Prostate gland (tissue), 2 donors: ENCODE data around the gene VAPB. TPM values are rescaled to one million over a fixed set of nuclear protein-coding genes. Genes with fewer than 3 reads are reported as not detected.

Source experiments
- DNase-seq: peaks from one replicate; pipeline ENCODE4 v3.0.0-alpha.2; 2019; ENCODE audit warnings: low spot score
- H3K27ac ChIP-seq, 2 donors: fragments of 200-600 bp; sonication (generic); 2 replicates each; pipeline ENCODE4 v1.5.1; 2017 to 2019
- H3K27me3 ChIP-seq: fragments of 200-600 bp; sonication (generic); replicated peaks from 2 replicates; pipeline ENCODE4 v1.5.1; 2019; ENCODE audit not compliant: insufficient read depth
- H3K36me3 ChIP-seq, 2 donors: fragments of 200-600 bp; sonication (generic); 1 replicate in 1 of 2; 2 replicates in 1 of 2; pipeline versions ENCODE4 v1.5.1 to v1.8.1; 2017 to 2019
- H3K4me1 ChIP-seq: fragments of 200-600 bp; sonication (generic); replicated peaks from 2 replicates; pipeline ENCODE4 v1.5.1; 2019
- H3K4me3 ChIP-seq, 2 donors: fragments of 200-600 bp; sonication (generic); 2 replicates each; pipeline ENCODE4 v1.5.1; 2017 to 2019
- H3K9me3 ChIP-seq: fragments of 200-600 bp; sonication (generic); 2 replicates; pipeline ENCODE4 v1.5.1; 2017
- POLR2A ChIP-seq: fragments of 450-650 bp; IDR thresholded peaks from one replicate; pipeline ENCODE4 v1.6.1; 2016; ENCODE audit warnings: antibody characterized with exemption, mild to moderate bottlenecking
- POLR2AphosphoS5 ChIP-seq: sonication (generic); formaldehyde crosslinking; IDR thresholded peaks from one replicate; pipeline ENCODE4 v1.6.1; 2017; ENCODE audit warnings: antibody characterized with exemption
- WGBS: methylation state at CpG from one replicate; pipeline ENCODE4 v1.1.5; 2018; 5-methylcytosine and 5-hydroxymethylcytosine counted together
- intact Hi-C: fragments of 100-400 bp; cut with DNase I; formaldehyde crosslinking; loops from one replicate; pipeline ENCODE4 v1.14.2; 2022
- total RNA-seq, 2 donors: library from RNA; depleted of rRNA; stranded (reverse); fragments of >200 nt; gene quantifications; one replicate each; pipeline ENCODE4 v1.1.0, GENCODE V29; 2016
- TF ChIP-seq, protein P1 (sequence below), 4 experiments: fragments of 200-600 bp in 2 of 4; fragments of 450-650 bp in 2 of 4; sonication (generic) in 2 of 4; IDR thresholded peaks; 1 replicate in 3 of 4; 2 replicates in 1 of 4; pipeline ENCODE4 v1.5.1; 2016 to 2019; ENCODE audit warnings: antibody characterized with exemption in 4 of 4, mild to moderate bottlenecking in 2 of 4, moderate library complexity in 2 of 4

Gene VAPB
- total RNA-seq, 2 donors from 2014 or later, result 14.2 to 21.1 TPM

DNA sequence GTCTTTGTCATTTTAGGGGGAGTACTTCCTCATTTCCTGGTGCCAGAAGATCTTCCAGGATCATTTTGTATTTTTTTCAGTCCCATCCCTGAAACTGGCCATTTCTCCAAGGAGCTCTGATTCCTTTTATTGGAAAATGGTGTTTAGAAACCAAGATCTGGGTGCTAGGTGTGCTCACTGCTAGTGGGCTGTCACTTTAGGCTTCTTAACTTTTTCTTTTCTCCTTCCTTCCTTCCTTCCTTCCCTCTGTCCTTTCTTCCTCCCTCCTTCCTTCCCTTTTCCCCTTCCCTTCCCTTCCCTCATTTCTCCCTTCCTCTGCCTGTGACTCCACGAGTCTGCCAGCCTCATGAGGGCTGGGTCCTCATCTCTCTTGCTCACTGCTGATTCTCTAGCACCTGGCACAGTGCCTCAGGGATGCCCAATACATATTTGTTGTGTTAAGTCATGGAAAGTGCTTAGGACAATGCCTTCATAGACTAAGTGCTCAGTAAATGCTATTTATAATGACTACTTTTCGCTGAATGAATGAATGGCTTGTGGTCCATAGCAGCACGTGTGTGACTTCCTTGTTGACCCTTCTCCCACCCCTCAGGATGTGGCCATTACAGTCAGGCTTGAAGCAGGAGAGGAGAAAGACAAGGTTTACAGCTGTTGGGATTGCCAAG, 89.2 kb downstream of the VAPB start:
- Histone ChIP-seq H3K4me3 (no peak overlapping the region), H3K27me3 (no peaks in the 10 kb centered on the region), H3K27ac (no peak overlapping the region), H3K9me3 (no peaks in the 10 kb centered on the region), H3K4me1 (peaks cover 3% of the 10 kb centered on the region), H3K36me3 (no peaks in the 10 kb centered on the region)
- no peak for DNase-seq
- intact Hi-C loops, result no loop called here
- WGBS, result 86% methylated on average over 3 of the region's 3 CpGs
- TF ChIP-seq POLR2A (no peak), POLR2AphosphoS5 (no peak)
- TF ChIP-seq, protein P1, sequence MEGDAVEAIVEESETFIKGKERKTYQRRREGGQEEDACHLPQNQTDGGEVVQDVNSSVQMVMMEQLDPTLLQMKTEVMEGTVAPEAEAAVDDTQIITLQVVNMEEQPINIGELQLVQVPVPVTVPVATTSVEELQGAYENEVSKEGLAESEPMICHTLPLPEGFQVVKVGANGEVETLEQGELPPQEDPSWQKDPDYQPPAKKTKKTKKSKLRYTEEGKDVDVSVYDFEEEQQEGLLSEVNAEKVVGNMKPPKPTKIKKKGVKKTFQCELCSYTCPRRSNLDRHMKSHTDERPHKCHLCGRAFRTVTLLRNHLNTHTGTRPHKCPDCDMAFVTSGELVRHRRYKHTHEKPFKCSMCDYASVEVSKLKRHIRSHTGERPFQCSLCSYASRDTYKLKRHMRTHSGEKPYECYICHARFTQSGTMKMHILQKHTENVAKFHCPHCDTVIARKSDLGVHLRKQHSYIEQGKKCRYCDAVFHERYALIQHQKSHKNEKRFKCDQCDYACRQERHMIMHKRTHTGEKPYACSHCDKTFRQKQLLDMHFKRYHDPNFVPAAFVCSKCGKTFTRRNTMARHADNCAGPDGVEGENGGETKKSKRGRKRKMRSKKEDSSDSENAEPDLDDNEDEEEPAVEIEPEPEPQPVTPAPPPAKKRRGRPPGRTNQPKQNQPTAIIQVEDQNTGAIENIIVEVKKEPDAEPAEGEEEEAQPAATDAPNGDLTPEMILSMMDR (IDR thresholded peaks at IDR 0.05), result no peak

DNA sequence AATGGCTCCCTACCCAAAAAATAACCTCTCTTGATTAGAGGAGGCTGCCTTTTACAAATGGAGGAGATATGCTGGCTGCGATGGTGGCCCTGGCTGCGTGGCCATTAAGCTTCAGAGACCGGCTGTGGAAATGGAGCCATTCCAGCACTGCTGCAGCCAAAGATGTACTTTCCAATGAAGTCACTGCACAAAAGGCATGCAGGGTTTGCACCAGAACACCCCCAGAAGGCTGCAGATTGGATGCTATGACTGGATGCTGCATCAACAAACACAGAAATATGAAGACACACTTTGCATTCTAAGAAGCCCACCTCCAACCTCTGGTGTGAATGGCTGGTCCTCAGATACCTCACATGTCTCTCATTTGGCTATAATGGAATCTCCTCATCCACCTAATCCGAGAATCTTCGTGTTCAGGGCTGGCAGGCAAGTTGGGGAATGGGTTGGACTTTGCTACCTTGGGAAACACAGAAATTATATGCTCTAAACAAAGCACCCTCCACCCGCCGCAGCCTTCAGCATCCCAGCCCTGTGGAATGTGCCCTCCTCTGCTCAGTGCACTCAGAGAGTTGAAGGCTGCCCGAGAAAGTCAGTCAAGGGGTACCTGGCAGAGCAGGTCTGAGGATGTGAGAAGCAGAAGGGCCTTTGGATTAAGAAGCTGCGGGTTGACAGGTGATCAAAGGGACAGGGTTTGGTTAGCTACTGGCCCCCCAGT, 90.9 kb downstream of the VAPB start:
- TF ChIP-seq POLR2AphosphoS5 (no peak), POLR2A (no peak)
- TF ChIP-seq, protein P1 (IDR thresholded peaks at IDR 0.05), result no peak
- intact Hi-C loops, result loop anchor here (5.0 to 10.0 kb wide), 3 partner anchors 172 to 365 kb away; partner anchors contain the start of genes NPEPL1 and STX16
- peaks cover 3% of the 10 kb centered on the region for H3K4me1 ChIP-seq
- no peak overlapping the region for H3K27ac ChIP-seq
- no peak for DNase-seq
- no peaks in the 10 kb centered on the region for H3K9me3 ChIP-seq
- H3K4me3 ChIP-seq, result no peak overlapping the region
- H3K36me3 ChIP-seq, result no peaks in the 10 kb centered on the region
- H3K27me3 ChIP-seq, result no peaks in the 10 kb centered on the region
- WGBS, result 89% methylated on average over 9 of the region's 9 CpGs

DNA sequence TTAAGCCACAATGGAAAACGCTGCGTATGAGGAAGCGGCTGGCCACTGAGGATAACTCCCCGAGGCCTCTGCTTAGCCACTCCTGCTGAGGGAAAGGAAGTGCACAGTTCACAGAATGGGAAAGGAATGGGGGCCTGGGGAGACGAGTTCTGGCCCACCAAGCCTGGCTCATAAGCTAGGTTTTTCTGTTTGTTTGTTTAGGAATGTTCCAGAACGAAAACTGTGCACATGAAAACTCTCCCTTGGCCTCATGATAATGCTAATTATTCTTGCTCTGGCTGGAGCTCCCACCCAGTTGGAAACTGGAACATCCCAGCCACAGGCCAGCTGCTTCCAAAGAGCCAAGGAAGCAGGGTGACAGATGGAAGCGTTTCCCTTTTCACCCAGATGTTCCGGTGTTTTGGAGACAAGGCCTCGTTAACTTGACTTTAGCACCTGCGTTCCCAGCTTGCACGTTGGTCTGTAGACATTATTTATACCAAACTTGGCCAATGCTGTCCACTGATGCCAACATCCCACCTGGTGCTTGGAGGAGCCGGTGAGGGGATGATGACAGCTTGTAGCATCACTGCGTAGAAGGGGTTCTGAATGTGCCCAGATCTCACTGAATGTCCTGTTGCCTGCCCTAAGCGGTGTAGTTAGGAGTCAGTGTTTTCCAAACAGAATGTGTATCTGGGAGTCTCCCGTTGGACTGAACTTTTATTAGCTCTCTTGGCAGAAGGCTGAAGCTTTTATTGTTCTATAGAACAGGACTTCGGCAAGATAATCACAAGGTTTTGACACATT, 91.7 kb downstream of the VAPB start:
- Histone ChIP-seq H3K27me3 (no peaks in the 10 kb centered on the region), H3K27ac (no peak overlapping the region), H3K4me1 (peaks cover 3% of the 10 kb centered on the region), H3K4me3 (no peak overlapping the region), H3K9me3 (no peaks in the 10 kb centered on the region), H3K36me3 (no peaks in the 10 kb centered on the region)
- TF ChIP-seq POLR2AphosphoS5, result peak; percentile 53
- TF ChIP-seq, protein P1 (IDR thresholded peaks at IDR 0.05), result no peak
- TF ChIP-seq POLR2A, result no peak
- WGBS, result 45% methylated on average over 16 of the region's 16 CpGs
- intact Hi-C loops, result loop anchor here (5.0 to 10.0 kb wide), 3 partner anchors 172 to 364 kb away; partner anchors contain the start of genes NPEPL1 and STX16
- DNase-seq, result no peak

DNA sequence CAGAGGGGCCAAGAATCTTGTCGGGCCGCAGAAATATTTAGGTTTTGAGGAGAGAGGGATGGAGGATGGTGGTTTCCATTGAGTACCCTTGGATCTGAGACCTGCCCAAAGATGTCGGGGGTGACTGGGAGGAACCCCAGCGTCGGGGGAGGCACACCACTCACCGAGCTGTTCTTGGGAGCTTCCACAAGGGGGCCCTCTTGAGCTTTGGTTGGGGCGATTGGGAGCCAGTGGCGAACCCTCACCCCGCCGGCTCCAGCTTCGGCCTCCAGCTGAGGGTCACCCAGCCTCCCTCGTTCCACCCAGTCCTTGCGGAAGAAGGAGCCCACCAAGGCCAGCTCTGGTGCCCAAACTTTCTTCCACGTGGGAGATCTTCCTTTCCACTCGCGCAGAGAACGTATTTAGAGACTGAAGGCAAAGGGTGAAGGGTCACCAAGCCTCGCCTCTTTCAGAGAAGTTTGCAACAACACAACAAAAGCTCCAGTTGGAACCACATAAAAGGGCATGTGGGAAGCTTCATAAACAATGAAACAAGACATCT, 92.5 kb downstream of the VAPB start:
- no peak overlapping the region for H3K27ac ChIP-seq
- peaks cover 3% of the 10 kb centered on the region for H3K4me1 ChIP-seq
- H3K9me3 ChIP-seq, result no peaks in the 10 kb centered on the region
- H3K36me3 ChIP-seq, result no peaks in the 10 kb centered on the region
- 28% methylated on average over 18 of the region's 18 CpGs for WGBS
- H3K27me3 ChIP-seq, result no peaks in the 10 kb centered on the region
- no peak for DNase-seq
- no peak overlapping the region for H3K4me3 ChIP-seq
- intact Hi-C loops, result loop anchor here (5.0 to 10.0 kb wide), 3 partner anchors 171 to 363 kb away; partner anchors contain the start of genes NPEPL1 and STX16
- TF ChIP-seq, protein P1 (IDR thresholded peaks at IDR 0.05), result peak; percentile 25 to 55 (median 46)
- TF ChIP-seq POLR2AphosphoS5, result no peak
